ENCODE measurements around the gene MTCL1.

MTCL1 gene

DNA sequence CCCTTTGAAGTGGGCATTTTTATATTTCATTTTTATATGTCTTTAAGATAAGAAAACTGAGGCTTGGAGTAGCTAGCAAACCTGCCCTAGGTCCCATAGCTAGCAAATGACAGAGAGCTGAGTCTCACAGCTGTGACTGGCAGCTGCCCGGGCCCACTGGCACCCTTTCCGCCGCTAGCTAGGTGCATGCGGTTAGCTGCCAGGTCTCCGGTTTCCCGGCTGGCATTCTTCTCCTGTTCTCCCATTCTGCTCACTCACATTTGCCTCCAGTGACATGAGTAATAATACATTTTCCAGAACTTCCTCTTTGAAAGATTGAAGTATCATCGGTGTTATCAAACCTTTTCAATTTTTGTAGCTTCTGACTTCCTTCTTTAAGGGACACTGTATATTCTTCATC lies 38.7 kb downstream of the MTCL1 start:
- H3K9me3 ChIP-seq (ENCODE audit: insufficient read depth, low read length): no peaks in the 10 kb centered on the region
- no peak for DNase-seq (ENCODE audit: low read depth, low spot score)
- H3K9ac ChIP-seq (ENCODE audit: insufficient read length, low read depth): no peak overlapping the region
- H3K36me3 ChIP-seq (ENCODE audit: insufficient read depth, insufficient read length, low read length): peaks cover 42% of the 10 kb centered on the region
- TF ChIP-seq SUZ12 (IDR thresholded peaks at IDR 0.05; ENCODE audit: extremely low read depth, insufficient read depth, insufficient read length) (no peak), ZNF274 (IDR thresholded peaks at IDR 0.05; ENCODE audit: low read depth, low read length) (no peak), YY1 (IDR thresholded peaks at IDR 0.05; ENCODE audit: insufficient read depth, insufficient read length) (no peak)
- peaks cover 2% of the 10 kb centered on the region for H3K4me1 ChIP-seq (ENCODE audit: insufficient read depth, insufficient read length)
- H3K4me3 ChIP-seq (ENCODE audit: insufficient read length, low read depth): no peak overlapping the region
- no peaks in the 10 kb centered on the region for H3K27me3 ChIP-seq (ENCODE audit: insufficient read depth, insufficient read length)

- no peak for DNase-seq (ENCODE audit: low read depth, low spot score)
- Histone ChIP-seq H3K9me3 (ENCODE audit: insufficient read depth, low read length) (no peaks in the 10 kb centered on the region), H3K27me3 (ENCODE audit: insufficient read depth, insufficient read length) (no peaks in the 10 kb centered on the region), H3K4me3 (ENCODE audit: insufficient read length, low read depth) (no peak overlapping the region), H3K4me1 (ENCODE audit: insufficient read depth, insufficient read length) (peaks cover 2% of the 10 kb centered on the region), H3K36me3 (ENCODE audit: insufficient read depth, insufficient read length, low read length) (peaks cover 47% of the 10 kb centered on the region), H3K9ac (ENCODE audit: insufficient read length, low read depth) (no peak overlapping the region)
- TF ChIP-seq ZNF274 (IDR thresholded peaks at IDR 0.05; ENCODE audit: low read depth, low read length) (no peak), YY1 (IDR thresholded peaks at IDR 0.05; ENCODE audit: insufficient read depth, insufficient read length) (no peak), SUZ12 (IDR thresholded peaks at IDR 0.05; ENCODE audit: extremely low read depth, insufficient read depth, insufficient read length) (no peak)
Measured at GRCh38 chr18:8744656-8745055, 39.3 kb downstream of the MTCL1 start.

DNA sequence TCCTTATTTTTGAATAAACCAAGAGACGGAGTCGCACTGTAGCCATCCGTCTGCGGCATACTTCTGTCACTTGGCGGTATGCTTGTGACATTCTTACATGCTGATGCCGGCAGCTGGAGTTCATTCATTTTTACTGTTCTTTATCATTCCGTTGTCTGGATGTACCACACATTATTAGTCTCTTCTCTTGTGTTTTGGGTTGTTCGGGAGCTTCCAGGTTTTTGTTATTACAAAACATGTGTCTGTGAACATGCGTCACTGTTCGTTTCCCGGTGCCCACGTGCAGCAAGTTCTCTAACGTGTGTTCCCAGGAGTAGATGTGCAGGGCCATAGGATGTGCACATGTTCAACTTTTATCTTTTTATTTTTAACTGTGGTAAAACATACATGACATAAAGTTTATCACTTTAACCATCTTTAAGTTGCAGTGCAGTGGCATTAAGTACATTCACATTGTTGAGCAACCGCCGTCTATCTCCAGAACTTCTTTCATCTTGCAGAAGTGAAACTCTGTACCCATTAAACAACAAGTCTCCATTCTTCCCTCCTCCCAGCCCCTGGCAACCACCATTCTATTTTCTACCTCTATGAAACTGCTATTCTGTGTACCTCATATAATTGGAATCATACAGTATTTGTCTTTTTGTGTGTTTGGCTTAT lies 40.1 kb downstream of the MTCL1 start:
- no peak overlapping the region for H3K9ac ChIP-seq (ENCODE audit: insufficient read length, low read depth)
- TF ChIP-seq ZNF274 (IDR thresholded peaks at IDR 0.05; ENCODE audit: low read depth, low read length) (no peak), YY1 (IDR thresholded peaks at IDR 0.05; ENCODE audit: insufficient read depth, insufficient read length) (no peak), SUZ12 (IDR thresholded peaks at IDR 0.05; ENCODE audit: extremely low read depth, insufficient read depth, insufficient read length) (no peak)
- H3K4me3 ChIP-seq (ENCODE audit: insufficient read length, low read depth): no peak overlapping the region
- H3K27me3 ChIP-seq (ENCODE audit: insufficient read depth, insufficient read length): no peaks in the 10 kb centered on the region
- DNase-seq (ENCODE audit: low read depth, low spot score): no peak
- H3K36me3 ChIP-seq (ENCODE audit: insufficient read depth, insufficient read length, low read length): peaks cover 52% of the 10 kb centered on the region
- H3K4me1 ChIP-seq (ENCODE audit: insufficient read depth, insufficient read length): peaks cover 2% of the 10 kb centered on the region
- H3K9me3 ChIP-seq (ENCODE audit: insufficient read depth, low read length): no peaks in the 10 kb centered on the region

GRCh38 chr18:8747440-8747937 lies 42.1 kb downstream of the MTCL1 start:
- no peak for DNase-seq (ENCODE audit: low read depth, low spot score)
- no peak for TF ChIP-seq YY1 (IDR thresholded peaks at IDR 0.05; ENCODE audit: insufficient read depth, insufficient read length)
- no peak for TF ChIP-seq ZNF274 (IDR thresholded peaks at IDR 0.05; ENCODE audit: low read depth, low read length)
- TF ChIP-seq SUZ12 (IDR thresholded peaks at IDR 0.05; ENCODE audit: extremely low read depth, insufficient read depth, insufficient read length): no peak
- Histone ChIP-seq H3K4me1 (ENCODE audit: insufficient read depth, insufficient read length) (peaks cover 2% of the 10 kb centered on the region), H3K36me3 (ENCODE audit: insufficient read depth, insufficient read length, low read length) (peaks cover 42% of the 10 kb centered on the region), H3K4me3 (ENCODE audit: insufficient read length, low read depth) (no peak overlapping the region), H3K27me3 (ENCODE audit: insufficient read depth, insufficient read length) (no peaks in the 10 kb centered on the region), H3K9ac (ENCODE audit: insufficient read length, low read depth) (no peak overlapping the region), H3K9me3 (ENCODE audit: insufficient read depth, low read length) (no peaks in the 10 kb centered on the region)

- no peak overlapping the region for H3K9ac ChIP-seq (ENCODE audit: insufficient read length, low read depth)
Measured at GRCh38 chr18:8749492-8749891, 44.1 kb downstream of the MTCL1 start.

GRCh38 chr18:8750954-8751415 lies 45.6 kb downstream of the MTCL1 start:
- H3K27me3 ChIP-seq (ENCODE audit: insufficient read depth, insufficient read length): no peaks in the 10 kb centered on the region
- H3K9ac ChIP-seq (ENCODE audit: insufficient read length, low read depth): no peak overlapping the region
- TF ChIP-seq YY1 (IDR thresholded peaks at IDR 0.05; ENCODE audit: insufficient read depth, insufficient read length) (no peak), ZNF274 (IDR thresholded peaks at IDR 0.05; ENCODE audit: low read depth, low read length) (no peak), SUZ12 (IDR thresholded peaks at IDR 0.05; ENCODE audit: extremely low read depth, insufficient read depth, insufficient read length) (no peak)
- H3K4me1 ChIP-seq (ENCODE audit: insufficient read depth, insufficient read length): peaks cover 2% of the 10 kb centered on the region
- DNase-seq (ENCODE audit: low read depth, low spot score): no peak
- no peaks in the 10 kb centered on the region for H3K9me3 ChIP-seq (ENCODE audit: insufficient read depth, low read length)
- H3K36me3 ChIP-seq (ENCODE audit: insufficient read depth, insufficient read length, low read length): peaks cover 51% of the 10 kb centered on the region
- no peak overlapping the region for H3K4me3 ChIP-seq (ENCODE audit: insufficient read length, low read depth)

More at GRCh38 chr18:8749492-8749891, 44.1 kb downstream of the MTCL1 start:
- Histone ChIP-seq H3K4me3 (ENCODE audit: insufficient read length, low read depth) (no peak overlapping the region), H3K9me3 (ENCODE audit: insufficient read depth, low read length) (no peaks in the 10 kb centered on the region), H3K36me3 (ENCODE audit: insufficient read depth, insufficient read length, low read length) (peaks cover 48% of the 10 kb centered on the region), H3K27me3 (ENCODE audit: insufficient read depth, insufficient read length) (no peaks in the 10 kb centered on the region), H3K4me1 (ENCODE audit: insufficient read depth, insufficient read length) (peaks cover 2% of the 10 kb centered on the region)
- TF ChIP-seq ZNF274 (IDR thresholded peaks at IDR 0.05; ENCODE audit: low read depth, low read length) (no peak), YY1 (IDR thresholded peaks at IDR 0.05; ENCODE audit: insufficient read depth, insufficient read length) (no peak), SUZ12 (IDR thresholded peaks at IDR 0.05; ENCODE audit: extremely low read depth, insufficient read depth, insufficient read length) (no peak)
- DNase-seq (ENCODE audit: low read depth, low spot score): no peak

- Histone ChIP-seq H3K9me3 (ENCODE audit: insufficient read depth, low read length) (no peaks in the 10 kb centered on the region), H3K36me3 (ENCODE audit: insufficient read depth, insufficient read length, low read length) (peaks cover 53% of the 10 kb centered on the region), H3K4me1 (ENCODE audit: insufficient read depth, insufficient read length) (peaks cover 2% of the 10 kb centered on the region), H3K9ac (ENCODE audit: insufficient read length, low read depth) (no peak overlapping the region), H3K27me3 (ENCODE audit: insufficient read depth, insufficient read length) (no peaks in the 10 kb centered on the region), H3K4me3 (ENCODE audit: insufficient read length, low read depth) (no peak overlapping the region)
- DNase-seq (ENCODE audit: low read depth, low spot score): no peak
- TF ChIP-seq YY1 (IDR thresholded peaks at IDR 0.05; ENCODE audit: insufficient read depth, insufficient read length) (no peak), SUZ12 (IDR thresholded peaks at IDR 0.05; ENCODE audit: extremely low read depth, insufficient read depth, insufficient read length) (no peak), ZNF274 (IDR thresholded peaks at IDR 0.05; ENCODE audit: low read depth, low read length) (no peak)
Measured at GRCh38 chr18:8751692-8752091, 46.3 kb downstream of the MTCL1 start.

Measured in NT2/D1 (cell line).